Activated CD4-positive, alpha-beta T cell treated with anti-CD3 and anti-CD28 coated beads, Interleukin-2, amount 10 ng/mL, durations not matched to agents 24 days and 14 days (primary cell): Measurements from ENCODE around the gene ANKRD11. TPM values are rescaled to one million over a fixed set of nuclear protein-coding genes. Genes with fewer than 3 reads are reported as not detected.
"Not testable (repeated sequence)": the region's sequence is repeated elsewhere in the genome, so short reads cannot be mapped to it uniquely, and the experiment has no call there.

Experiments used
- DNase-seq: peaks from one replicate; pipeline ENCODE4 v3.0.0; 2022
- H3K27ac Mint-ChIP-seq: one replicate; pipeline ENCODE4 v1.8.0; 2022; ENCODE audit warnings: mild to moderate bottlenecking, mixed read lengths
- H3K27me3 Mint-ChIP-seq: one replicate; pipeline ENCODE4 v1.8.0; 2022; ENCODE audit warnings: mixed read lengths
- H3K36me3 Mint-ChIP-seq: one replicate; pipeline ENCODE4 v1.8.0; 2022; ENCODE audit warnings: low read depth, mild to moderate bottlenecking, mixed read lengths
- H3K4me1 Mint-ChIP-seq: one replicate; pipeline ENCODE4 v1.8.0; 2021; ENCODE audit warnings: mixed read lengths
- H3K4me3 Mint-ChIP-seq: one replicate; pipeline ENCODE4 v1.8.0; 2022; ENCODE audit warnings: mild to moderate bottlenecking, moderate library complexity, mixed read lengths
- H3K9me3 Mint-ChIP-seq: one replicate; pipeline ENCODE4 v1.8.0; 2021; ENCODE audit warnings: mixed read lengths
- intact Hi-C: fragments of 100-400 bp; cut with micrococcal nuclease; formaldehyde crosslinking; loops from one replicate; pipeline ENCODE4 v1.15.1; 2023
- total RNA-seq: library from RNA; stranded (reverse); gene quantifications from 2 replicates; pipeline ENCODE4 v1.2.3, GENCODE V29; 2022

The ANKRD11 gene
- total RNA-seq, 1 donor from 2014 or later, result 152 TPM

DNA sequence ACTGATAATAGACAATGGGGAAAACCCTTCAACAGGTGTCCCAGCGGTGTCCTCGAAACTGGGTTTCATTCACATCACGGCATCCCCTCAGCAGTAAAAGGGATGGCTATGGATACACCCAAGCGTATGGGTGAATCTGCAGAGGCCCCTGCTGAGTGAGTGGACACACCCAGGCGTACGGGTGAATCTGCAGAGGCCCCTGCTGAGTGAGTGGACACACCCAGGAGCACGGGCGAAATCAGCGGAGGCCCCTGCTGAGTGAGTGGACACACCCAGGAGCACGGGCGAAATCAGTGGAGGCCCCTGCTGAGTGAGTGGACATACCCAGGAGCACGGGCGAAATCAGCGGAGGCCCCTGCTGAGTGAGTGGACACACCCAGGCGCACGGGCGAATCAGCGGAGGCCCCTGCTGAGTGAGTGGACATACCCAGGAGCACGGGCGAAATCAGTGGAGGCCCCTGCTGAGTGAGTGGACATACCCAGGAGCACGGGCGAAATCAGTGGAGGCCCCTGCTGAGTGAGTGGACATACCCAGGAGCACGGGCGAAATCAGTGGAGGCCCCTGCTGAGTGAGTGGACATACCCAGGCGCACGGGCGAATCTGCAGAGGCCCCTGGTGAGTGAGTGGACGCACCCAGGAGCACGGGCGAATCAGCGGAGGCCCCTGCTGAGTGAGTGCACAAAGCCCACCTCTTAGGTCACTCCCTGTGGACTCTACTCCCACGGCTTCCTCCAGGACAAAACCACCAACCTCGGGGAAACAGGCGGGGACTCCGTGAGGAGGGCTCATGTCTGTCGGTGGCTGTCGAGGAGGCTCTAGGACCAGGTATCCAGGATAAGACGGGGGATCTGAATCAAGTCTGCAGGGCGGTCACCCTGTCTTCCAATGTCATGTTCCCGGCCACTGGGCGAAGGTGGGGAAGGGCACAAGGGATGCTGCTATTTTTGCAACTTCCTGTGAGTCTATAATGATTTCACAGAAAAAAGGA, 161.7 kb downstream of the ANKRD11 start:
- peaks cover 71% of the 10 kb centered on the region for H3K4me1 Mint-ChIP-seq
- intact Hi-C loops, DNase-seq, H3K4me3 Mint-ChIP-seq, H3K9me3 Mint-ChIP-seq, H3K27ac Mint-ChIP-seq, H3K27me3 Mint-ChIP-seq: not testable (repeated sequence)
- peaks cover 21% of the 10 kb centered on the region for H3K36me3 Mint-ChIP-seq

DNA sequence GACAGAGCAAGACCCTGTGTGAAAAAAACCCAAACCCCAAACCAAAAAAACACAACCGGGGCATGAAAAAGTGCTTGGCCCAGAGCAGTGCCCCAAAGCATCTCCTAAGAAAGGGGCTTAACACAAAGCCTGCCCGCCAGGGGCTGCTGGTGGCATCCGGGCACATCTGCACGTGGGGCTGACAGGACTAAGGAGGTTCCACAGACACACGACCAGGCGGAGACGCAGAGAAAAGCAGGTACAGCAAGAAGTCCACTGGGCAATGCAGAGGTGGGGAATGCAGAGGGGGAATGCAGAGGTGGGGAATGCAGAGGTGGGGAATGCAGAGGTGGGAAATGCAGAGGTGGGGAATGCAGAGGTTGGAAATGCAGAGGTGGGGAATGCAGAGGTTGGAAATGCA, 163.6 kb downstream of the ANKRD11 start:
- intact Hi-C loops, result no loop called here
- Mint-ChIP-seq H3K4me1 (peaks cover 75% of the 10 kb centered on the region), H3K27me3 (no peaks in the 10 kb centered on the region), H3K9me3 (no peaks in the 10 kb centered on the region), H3K4me3 (no peak overlapping the region), H3K36me3 (peaks cover 29% of the 10 kb centered on the region), H3K27ac (peak overlapping the region; percentile 70)
- no peak for DNase-seq

DNA sequence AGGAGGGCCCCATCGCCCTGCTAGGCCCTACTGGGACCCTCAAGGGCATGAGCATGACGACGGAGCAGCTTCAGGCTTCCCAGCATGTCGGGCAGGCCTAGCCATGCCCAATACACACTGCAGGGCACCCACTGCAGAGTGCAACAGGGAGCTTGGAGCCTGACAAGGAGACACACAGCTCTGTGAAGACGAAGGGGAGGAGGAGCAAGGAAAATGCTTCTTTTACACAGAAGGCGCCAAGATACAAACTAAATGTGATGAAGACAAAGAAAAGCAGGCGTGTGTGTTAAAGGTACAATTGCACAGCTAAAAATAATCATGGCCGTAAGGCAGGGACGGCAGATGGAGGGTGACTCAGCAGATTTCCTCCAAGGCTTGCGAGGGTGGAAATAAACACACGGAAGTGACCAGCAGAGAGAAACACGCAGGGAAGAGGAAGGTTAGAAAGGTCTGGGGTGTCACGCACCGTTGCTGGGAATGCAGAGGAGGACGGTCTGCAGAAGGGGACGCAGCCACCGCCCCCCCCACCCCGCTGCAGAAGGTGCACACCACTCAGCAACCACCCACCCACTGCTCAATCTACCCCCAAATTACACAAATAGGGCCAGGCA, 164.4 kb downstream of the ANKRD11 start:
- peak; percentile 69 for DNase-seq
- Mint-ChIP-seq H3K4me1 (peaks cover 74% of the 10 kb centered on the region), H3K27ac (peak overlapping the region; percentile 4), H3K27me3 (no peaks in the 10 kb centered on the region), H3K9me3 (no peaks in the 10 kb centered on the region), H3K36me3 (peaks cover 29% of the 10 kb centered on the region), H3K4me3 (peak overlapping the region; percentile 46)
- intact Hi-C loops, result no loop called here

DNA sequence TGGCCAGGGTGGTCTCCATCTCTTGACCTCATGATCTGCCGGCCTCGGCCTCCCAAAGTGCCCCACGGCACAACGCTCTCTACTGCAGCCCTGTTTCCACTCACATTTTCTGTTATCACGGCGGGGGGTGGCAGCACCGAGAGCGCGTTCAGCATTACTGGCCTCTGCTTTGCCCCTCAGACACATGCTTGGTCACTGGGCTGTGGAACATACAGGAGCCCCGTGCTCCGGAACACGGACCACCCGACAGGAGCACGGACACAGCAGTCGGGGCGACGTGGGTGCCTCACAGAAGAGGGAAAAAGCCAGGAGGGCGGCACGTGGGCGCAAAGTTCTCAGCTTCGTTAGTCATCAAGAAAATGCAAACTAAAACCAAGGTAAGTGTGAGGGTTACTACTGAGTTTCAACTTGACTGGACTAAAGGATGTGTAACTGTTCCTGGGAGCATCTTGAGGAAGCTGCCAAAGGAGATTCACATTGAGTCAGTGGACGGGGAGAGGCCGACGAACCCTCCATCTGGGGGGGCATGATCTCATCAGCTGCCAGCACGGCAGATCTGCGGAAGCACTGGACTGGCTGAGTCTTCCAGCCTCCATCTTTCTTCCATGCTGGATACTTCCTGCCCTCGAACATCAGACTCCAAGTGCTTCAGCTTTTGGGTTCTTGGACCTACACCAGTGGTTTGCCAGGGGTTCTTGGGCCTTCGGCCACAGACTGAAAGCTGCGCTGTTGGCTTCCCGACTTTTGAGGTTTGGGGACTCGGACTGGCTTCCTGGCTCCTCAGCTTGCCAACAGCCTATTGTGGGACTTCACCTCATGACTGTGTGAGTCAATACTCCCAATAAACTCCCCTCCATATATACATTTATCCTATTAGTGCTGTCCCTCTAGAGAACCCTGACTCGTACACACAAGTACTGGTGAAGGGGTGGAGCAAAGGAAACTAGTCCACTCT, 166.0 kb downstream of the ANKRD11 start:
- H3K4me3 Mint-ChIP-seq, result peak overlapping the region; percentile 66
- H3K9me3 Mint-ChIP-seq, result no peaks in the 10 kb centered on the region
- H3K27ac Mint-ChIP-seq, result peak overlapping the region; percentile 84
- DNase-seq, result peak; percentile 75
- peaks cover 82% of the 10 kb centered on the region for H3K4me1 Mint-ChIP-seq
- H3K36me3 Mint-ChIP-seq, result peaks cover 32% of the 10 kb centered on the region
- intact Hi-C loops, result loop anchor here (1.0 kb wide), 3 partner anchors 8 to 181 kb away; no protein-coding TSS in a partner anchor
- H3K27me3 Mint-ChIP-seq, result no peaks in the 10 kb centered on the region

DNA sequence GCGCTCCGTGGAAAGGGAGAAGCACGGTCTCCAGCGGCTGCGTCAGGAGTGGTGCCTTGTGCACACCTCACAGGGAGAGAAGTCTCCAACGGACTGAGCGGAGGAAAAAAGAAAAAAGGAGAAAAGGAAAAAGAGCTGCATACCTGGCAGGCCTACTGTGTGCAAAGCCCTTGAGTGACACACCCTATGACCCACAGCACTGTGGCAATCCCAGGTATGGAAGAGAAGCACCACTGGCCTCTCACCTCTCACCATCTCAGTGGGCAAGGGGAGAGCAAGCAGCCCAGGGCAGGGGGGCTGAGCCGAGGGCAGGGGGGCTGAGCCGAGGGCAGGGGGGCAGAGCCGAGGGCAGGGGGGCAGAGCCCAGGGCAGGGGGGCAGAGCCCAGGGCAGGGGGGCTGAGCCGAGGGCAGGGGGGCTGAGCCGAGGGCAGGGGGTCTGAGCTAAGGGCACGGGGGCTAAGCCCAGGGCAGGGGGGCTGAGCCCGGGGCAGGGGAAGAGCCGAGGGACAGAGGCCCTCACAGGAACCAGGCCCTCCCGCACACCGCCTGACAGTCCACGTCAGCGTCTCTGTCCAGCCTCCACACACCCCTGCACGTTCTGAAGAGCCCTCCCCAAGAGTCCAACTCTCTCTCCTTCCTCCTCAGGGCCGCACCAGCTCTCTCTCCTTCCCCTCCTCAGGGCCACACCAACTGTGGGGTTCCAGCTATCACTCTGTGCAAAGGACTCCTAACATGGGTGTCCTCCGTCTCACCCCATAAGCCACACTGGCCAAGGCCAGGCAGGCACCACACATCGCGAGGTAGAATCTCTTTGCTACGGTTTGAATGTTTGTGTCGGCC, 167.0 kb downstream of the ANKRD11 start:
- Mint-ChIP-seq H3K9me3 (no peaks in the 10 kb centered on the region), H3K27ac (peak overlapping the region; percentile 84), H3K36me3 (peaks cover 32% of the 10 kb centered on the region), H3K4me1 (peaks cover 85% of the 10 kb centered on the region), H3K27me3 (no peaks in the 10 kb centered on the region), H3K4me3 (peak overlapping the region; percentile 66)
- DNase-seq, result no peak
- intact Hi-C loops, result no loop called here

DNA sequence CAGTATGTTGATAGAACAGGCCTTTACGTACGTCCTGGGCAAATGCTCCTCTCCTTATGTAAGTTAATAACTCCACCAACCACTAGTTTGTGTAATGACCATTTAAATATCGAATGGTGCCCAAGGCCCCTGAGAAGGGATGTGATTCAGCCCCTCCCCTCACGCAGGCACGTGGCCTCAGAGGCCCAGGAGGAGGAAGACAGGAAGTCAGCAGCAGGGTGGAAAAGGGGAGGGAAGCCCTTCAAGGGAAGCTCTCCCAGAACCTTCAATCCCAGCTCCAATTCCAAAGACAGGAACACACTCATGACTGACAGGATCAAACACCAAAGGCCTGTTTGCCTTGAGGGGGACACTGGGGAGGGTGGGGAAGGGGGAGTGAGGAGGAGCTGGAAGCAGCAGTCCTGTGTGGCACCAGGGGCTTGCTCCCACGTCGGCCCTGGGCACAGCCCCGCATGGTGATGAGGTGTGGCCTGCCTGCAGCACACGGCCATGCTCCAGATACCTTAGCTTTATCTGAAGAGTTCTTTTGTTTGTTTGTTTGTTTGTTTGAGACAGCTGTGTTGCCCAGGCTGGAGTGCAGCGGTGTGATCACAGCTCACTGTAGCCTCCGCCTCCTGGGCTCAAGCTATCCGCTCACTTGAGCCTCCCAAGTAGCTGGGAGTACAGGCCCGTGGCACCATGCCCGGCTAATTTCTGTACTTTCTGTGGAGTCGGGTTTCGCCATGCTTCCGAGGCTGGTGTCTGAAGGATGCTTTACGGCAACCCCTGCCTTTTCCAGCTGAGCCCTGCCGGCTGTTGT, 167.8 kb downstream of the ANKRD11 start:
- Mint-ChIP-seq H3K36me3 (peaks cover 28% of the 10 kb centered on the region), H3K4me1 (peaks cover 85% of the 10 kb centered on the region), H3K27me3 (no peaks in the 10 kb centered on the region), H3K27ac (peak overlapping the region; percentile 76), H3K9me3 (no peaks in the 10 kb centered on the region), H3K4me3 (peak overlapping the region; percentile 11)
- intact Hi-C loops, result no loop called here
- DNase-seq, result no peak

DNA sequence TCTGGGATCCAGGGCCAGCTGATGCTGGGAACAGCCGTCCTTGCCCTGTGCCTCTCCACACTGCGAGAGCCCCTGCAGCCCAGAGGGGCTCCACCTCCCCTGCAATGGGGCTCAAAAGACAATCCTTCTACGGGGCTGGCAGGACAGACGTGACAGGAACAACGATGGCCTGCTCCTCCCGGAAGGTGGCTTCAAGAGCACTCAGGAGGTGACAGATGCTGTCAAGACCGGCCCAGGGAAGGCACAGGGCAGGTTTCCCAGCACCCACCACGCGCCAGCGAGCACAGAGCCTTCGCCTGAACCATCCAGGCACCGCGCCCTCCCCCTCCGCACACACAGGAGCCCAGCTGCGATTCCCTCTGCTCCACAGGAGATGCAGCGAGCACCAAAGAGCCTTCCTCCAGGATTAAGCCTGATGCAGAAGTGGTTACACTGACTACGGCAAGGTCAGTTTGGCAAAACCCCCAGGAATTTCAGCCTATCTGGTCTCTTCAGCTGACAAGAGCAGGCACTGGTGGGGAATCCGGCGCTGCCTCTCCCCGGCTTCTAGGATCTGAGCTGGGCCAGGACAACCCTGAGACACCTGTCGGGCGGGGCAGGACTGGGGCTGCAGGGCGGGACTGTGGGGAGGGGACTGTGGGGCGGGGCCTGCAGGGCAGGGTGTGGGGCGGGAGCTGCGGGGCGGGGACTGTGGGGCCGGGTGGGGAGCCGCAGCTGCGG, 169.4 kb downstream of the ANKRD11 start:
- DNase-seq, result no peak

DNA sequence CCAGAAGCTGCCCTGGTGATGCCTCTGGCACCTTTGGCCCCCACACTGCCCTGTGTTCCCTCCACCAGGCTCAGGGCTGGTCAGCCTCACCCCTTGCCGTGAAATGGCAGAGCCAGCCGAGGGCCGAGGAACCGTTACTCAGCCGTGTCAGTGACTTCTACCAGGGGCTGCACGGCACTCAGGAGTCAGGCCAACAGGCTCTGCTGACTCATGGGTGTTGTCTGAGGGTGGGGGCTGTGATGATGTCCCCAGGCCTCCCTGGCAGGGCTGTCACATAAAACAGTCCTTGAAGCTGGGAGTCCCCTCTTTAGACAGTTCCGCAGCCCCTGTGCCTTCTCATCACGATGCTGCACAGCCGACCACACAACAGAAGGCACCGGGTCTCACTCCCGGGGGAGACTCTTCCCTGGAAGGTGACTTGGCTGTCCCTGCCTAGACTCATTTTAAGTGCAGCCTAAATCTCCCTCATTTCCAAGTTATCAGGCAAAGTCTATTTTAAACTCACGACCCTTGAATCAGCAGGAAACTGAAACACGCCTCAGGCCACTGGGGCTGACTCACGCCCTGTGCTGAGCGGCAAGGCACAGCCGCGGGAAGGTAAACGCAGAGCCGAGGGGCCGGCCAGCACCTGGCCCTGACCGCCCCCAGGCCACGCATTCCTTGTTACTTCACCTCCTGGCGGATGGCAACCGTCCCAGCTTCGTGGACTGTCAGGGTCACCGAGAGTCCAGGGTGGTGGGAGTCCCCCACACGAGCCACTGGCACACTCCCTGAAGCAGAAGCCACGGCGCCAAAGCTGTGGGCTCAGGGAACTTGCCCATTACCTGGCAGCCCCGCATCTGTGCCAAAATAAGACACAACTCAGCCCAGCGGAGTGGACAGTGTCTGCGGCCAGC, 170.2 kb downstream of the ANKRD11 start:
- Mint-ChIP-seq H3K27ac (peak overlapping the region; percentile 88), H3K4me1 (peaks cover 83% of the 10 kb centered on the region), H3K9me3 (no peaks in the 10 kb centered on the region), H3K36me3 (peaks cover 22% of the 10 kb centered on the region), H3K4me3 (peak overlapping the region; percentile 71), H3K27me3 (no peaks in the 10 kb centered on the region)
- intact Hi-C loops, result loop anchor here (1.0 kb wide), 2 partner anchors 30 to 41 kb away; no protein-coding TSS in a partner anchor
- DNase-seq, result peak; percentile 77

More for the DNA sequence above, 169.4 kb downstream of the ANKRD11 start:
- no peaks in the 10 kb centered on the region for H3K27me3 Mint-ChIP-seq
- peaks cover 84% of the 10 kb centered on the region for H3K4me1 Mint-ChIP-seq
- H3K9me3 Mint-ChIP-seq, result no peaks in the 10 kb centered on the region
- no peak overlapping the region for H3K27ac Mint-ChIP-seq
- intact Hi-C loops, result loop anchor here (1.0 kb wide), 2 partner anchors 29 to 40 kb away; no protein-coding TSS in a partner anchor
- no peak overlapping the region for H3K4me3 Mint-ChIP-seq
- peaks cover 29% of the 10 kb centered on the region for H3K36me3 Mint-ChIP-seq

DNA sequence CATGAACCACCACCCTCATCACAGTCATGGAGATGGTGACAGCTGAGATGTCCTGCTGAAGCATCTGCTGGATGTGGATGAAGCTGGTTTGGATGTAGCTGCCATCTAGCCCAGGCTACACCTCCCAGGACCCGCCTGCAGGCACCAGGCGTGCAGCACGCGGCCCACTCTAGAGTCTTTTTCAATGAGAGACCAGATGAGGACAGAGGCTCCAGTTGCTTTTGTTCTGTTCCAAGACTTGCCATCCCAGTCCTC, 170.8 kb downstream of the ANKRD11 start:
- Mint-ChIP-seq H3K4me3 (peak overlapping the region; percentile 71), H3K36me3 (peaks cover 27% of the 10 kb centered on the region), H3K27me3 (no peaks in the 10 kb centered on the region), H3K27ac (peak overlapping the region; percentile 88), H3K4me1 (peaks cover 83% of the 10 kb centered on the region), H3K9me3 (no peaks in the 10 kb centered on the region)
- intact Hi-C loops, result no loop called here
- no peak for DNase-seq

DNA sequence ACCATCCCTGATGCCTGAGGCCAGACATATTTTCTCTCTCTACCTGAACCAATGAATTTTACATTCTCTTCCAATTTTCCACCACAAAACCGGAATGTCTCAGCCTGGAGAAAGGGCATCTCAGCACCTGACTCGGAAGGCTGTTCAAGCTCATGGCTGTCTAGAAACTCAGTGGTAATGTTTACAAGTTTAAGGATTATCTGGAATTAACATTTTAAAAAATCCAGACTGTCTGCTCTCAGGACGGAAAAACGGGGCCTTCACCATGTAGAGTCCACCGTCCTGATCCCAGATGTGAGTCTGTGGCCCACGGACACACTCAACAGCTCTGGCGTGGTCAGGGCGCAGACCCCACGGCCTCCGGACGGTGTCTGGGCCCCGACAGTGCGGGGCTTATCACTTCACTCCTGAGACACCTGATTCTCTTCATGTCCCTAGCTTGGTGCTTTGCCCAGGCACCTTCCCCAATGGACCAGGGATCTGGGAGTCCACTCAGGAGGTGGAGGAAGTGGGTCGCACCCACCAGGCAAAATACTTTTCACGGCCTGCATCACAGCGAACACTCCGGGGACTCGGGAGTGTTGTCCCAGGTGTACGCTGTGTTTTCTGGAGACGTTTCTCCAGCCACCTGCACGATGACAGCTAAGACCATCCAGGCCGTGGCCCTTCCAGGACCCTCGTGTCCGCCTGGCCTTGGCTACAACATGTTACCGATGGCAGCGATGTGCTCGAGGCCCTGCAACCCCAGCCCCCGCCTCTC, 171.3 kb downstream of the ANKRD11 start:
- peaks cover 83% of the 10 kb centered on the region for H3K4me1 Mint-ChIP-seq
- no peaks in the 10 kb centered on the region for H3K27me3 Mint-ChIP-seq
- peaks cover 27% of the 10 kb centered on the region for H3K36me3 Mint-ChIP-seq
- DNase-seq, result no peak
- intact Hi-C loops, result no loop called here
- H3K4me3 Mint-ChIP-seq, result peak overlapping the region; percentile 71
- no peaks in the 10 kb centered on the region for H3K9me3 Mint-ChIP-seq
- peak overlapping the region; percentile 12 for H3K27ac Mint-ChIP-seq

DNA sequence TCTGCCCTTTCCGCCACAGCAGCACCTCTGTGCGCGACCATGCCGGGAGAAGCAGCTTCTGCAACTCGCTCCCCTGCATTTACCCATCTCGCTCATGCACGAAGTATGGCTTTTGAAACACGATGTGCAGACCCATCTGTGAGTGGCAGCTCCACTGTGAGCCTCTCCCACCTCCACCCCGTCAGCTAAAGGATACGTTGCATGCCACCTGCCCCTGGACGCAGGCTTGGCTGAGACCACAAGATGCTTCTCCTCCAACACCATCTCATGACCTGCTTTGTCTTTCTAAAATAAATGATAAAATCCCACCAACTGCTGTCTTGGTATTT, 172.0 kb downstream of the ANKRD11 start:
- DNase-seq, result no peak
- H3K4me3 Mint-ChIP-seq, result peak overlapping the region; percentile 31
- H3K36me3 Mint-ChIP-seq, result peaks cover 22% of the 10 kb centered on the region
- H3K4me1 Mint-ChIP-seq, result peaks cover 81% of the 10 kb centered on the region
- H3K27ac Mint-ChIP-seq, result peak overlapping the region; percentile 12
- no peaks in the 10 kb centered on the region for H3K9me3 Mint-ChIP-seq
- intact Hi-C loops, result no loop called here
- no peaks in the 10 kb centered on the region for H3K27me3 Mint-ChIP-seq
